Measurements from ENCODE around the gene BTG3.

DNA sequence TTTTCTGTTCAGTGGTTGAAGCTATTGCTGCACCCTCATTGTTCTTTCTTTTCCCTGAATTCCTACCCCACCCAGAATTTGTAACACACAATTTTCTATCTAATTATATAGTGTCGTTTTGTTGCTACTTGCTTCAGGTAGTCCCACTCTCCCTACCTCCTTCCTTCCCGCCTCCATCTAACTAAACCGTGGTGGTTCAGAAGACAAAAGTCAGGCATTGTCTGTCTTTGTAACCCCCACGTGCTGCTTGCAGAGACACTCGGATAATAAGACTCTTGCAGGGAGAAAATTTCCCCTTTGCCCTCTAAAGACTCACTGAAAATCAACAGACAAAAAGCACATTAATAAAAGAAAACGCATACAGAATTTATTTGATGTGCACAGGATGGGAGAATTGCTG, 46.2 kb upstream of the BTG3 start:
- TF ChIP-seq SP1 (IDR thresholded peaks at IDR 0.05) (no peak), ZNF384 (IDR thresholded peaks at IDR 0.05) (no peak), FOXM1 (IDR thresholded peaks at IDR 0.05; ENCODE audit: borderline replicate concordance) (no peak), FOXA1 (IDR thresholded peaks at IDR 0.05) (no peak), FOXK2 (IDR thresholded peaks at IDR 0.05) (no peak), LEF1 (IDR thresholded peaks at IDR 0.05; ENCODE audit: borderline replicate concordance) (no peak), BHLHE40 (IDR thresholded peaks at IDR 0.05; ENCODE audit: borderline replicate concordance) (no peak)
- TF ChIP-seq, protein P1, sequence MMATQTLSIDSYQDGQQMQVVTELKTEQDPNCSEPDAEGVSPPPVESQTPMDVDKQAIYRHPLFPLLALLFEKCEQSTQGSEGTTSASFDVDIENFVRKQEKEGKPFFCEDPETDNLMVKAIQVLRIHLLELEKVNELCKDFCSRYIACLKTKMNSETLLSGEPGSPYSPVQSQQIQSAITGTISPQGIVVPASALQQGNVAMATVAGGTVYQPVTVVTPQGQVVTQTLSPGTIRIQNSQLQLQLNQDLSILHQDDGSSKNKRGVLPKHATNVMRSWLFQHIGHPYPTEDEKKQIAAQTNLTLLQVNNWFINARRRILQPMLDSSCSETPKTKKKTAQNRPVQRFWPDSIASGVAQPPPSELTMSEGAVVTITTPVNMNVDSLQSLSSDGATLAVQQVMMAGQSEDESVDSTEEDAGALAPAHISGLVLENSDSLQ (IDR thresholded peaks at IDR 0.05): no peak
